Prostate gland (tissue), 2 donors: Measurements from ENCODE around the gene LEKR1. TPM values are rescaled to one million over a fixed set of nuclear protein-coding genes. Genes with fewer than 3 reads are reported as not detected.

Source experiments
- DNase-seq: peaks from one replicate; pipeline ENCODE4 v3.0.0-alpha.2; 2019; ENCODE audit warnings: low spot score
- H3K27ac ChIP-seq, 2 donors: fragments of 200-600 bp; sonication (generic); 2 replicates each; pipeline ENCODE4 v1.5.1; 2017 to 2019
- H3K27me3 ChIP-seq: fragments of 200-600 bp; sonication (generic); replicated peaks from 2 replicates; pipeline ENCODE4 v1.5.1; 2019; ENCODE audit not compliant: insufficient read depth
- H3K36me3 ChIP-seq, 2 donors: fragments of 200-600 bp; sonication (generic); 1 replicate in 1 of 2; 2 replicates in 1 of 2; pipeline versions ENCODE4 v1.5.1 to v1.8.1; 2017 to 2019
- H3K4me1 ChIP-seq: fragments of 200-600 bp; sonication (generic); replicated peaks from 2 replicates; pipeline ENCODE4 v1.5.1; 2019
- H3K4me3 ChIP-seq, 2 donors: fragments of 200-600 bp; sonication (generic); 2 replicates each; pipeline ENCODE4 v1.5.1; 2017 to 2019
- H3K9me3 ChIP-seq: fragments of 200-600 bp; sonication (generic); 2 replicates; pipeline ENCODE4 v1.5.1; 2017
- POLR2A ChIP-seq: fragments of 450-650 bp; IDR thresholded peaks from one replicate; pipeline ENCODE4 v1.6.1; 2016; ENCODE audit warnings: antibody characterized with exemption, mild to moderate bottlenecking
- POLR2AphosphoS5 ChIP-seq: sonication (generic); formaldehyde crosslinking; IDR thresholded peaks from one replicate; pipeline ENCODE4 v1.6.1; 2017; ENCODE audit warnings: antibody characterized with exemption
- WGBS: methylation state at CpG from one replicate; pipeline ENCODE4 v1.1.5; 2018; 5-methylcytosine and 5-hydroxymethylcytosine counted together
- intact Hi-C: fragments of 100-400 bp; cut with DNase I; formaldehyde crosslinking; loops from one replicate; pipeline ENCODE4 v1.14.2; 2022
- total RNA-seq, 2 donors: library from RNA; depleted of rRNA; stranded (reverse); fragments of >200 nt; gene quantifications; one replicate each; pipeline ENCODE4 v1.1.0, GENCODE V29; 2016
- TF ChIP-seq, protein P1 (sequence below), 4 experiments: fragments of 200-600 bp in 2 of 4; fragments of 450-650 bp in 2 of 4; sonication (generic) in 2 of 4; IDR thresholded peaks; 1 replicate in 3 of 4; 2 replicates in 1 of 4; pipeline ENCODE4 v1.5.1; 2016 to 2019; ENCODE audit warnings: antibody characterized with exemption in 4 of 4, mild to moderate bottlenecking in 2 of 4, moderate library complexity in 2 of 4

LEKR1 gene
- total RNA-seq, 2 donors from 2014 or later, result 2.2 to 4.4 TPM

DNA sequence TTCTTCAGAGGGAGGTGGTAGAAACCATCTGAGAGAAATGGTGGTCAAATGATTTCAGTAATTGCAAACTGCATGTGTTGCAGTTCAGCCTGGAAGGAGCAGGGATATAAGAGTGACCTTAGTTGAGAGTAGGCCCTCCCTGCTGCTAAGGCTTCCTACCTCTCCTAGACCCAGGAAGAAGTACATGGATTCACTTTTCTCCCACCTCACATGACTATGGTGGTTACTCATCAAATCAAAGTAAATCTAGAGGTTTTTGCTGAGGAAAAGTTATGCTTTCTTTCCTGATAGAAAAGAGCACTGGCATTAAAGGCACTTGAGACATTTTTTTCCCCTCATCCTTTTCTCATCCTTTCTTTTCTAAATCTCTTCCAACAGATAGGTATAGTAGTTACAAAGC is 43.2 kb upstream of the LEKR1 start:
- TF ChIP-seq, protein P1, sequence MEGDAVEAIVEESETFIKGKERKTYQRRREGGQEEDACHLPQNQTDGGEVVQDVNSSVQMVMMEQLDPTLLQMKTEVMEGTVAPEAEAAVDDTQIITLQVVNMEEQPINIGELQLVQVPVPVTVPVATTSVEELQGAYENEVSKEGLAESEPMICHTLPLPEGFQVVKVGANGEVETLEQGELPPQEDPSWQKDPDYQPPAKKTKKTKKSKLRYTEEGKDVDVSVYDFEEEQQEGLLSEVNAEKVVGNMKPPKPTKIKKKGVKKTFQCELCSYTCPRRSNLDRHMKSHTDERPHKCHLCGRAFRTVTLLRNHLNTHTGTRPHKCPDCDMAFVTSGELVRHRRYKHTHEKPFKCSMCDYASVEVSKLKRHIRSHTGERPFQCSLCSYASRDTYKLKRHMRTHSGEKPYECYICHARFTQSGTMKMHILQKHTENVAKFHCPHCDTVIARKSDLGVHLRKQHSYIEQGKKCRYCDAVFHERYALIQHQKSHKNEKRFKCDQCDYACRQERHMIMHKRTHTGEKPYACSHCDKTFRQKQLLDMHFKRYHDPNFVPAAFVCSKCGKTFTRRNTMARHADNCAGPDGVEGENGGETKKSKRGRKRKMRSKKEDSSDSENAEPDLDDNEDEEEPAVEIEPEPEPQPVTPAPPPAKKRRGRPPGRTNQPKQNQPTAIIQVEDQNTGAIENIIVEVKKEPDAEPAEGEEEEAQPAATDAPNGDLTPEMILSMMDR (IDR thresholded peaks at IDR 0.05), result no peak
- TF ChIP-seq POLR2AphosphoS5 (no peak), POLR2A (no peak)
- no peak for DNase-seq
- H3K4me3 ChIP-seq, result no peak overlapping the region
- intact Hi-C loops, result no loop called here
- no peaks in the 10 kb centered on the region for H3K36me3 ChIP-seq
- no peaks in the 10 kb centered on the region for H3K9me3 ChIP-seq
- H3K27ac ChIP-seq, result peak overlapping the region in 1 of 2 donors; percentile 33
- H3K27me3 ChIP-seq, result no peaks in the 10 kb centered on the region
- no peaks in the 10 kb centered on the region for H3K4me1 ChIP-seq

DNA sequence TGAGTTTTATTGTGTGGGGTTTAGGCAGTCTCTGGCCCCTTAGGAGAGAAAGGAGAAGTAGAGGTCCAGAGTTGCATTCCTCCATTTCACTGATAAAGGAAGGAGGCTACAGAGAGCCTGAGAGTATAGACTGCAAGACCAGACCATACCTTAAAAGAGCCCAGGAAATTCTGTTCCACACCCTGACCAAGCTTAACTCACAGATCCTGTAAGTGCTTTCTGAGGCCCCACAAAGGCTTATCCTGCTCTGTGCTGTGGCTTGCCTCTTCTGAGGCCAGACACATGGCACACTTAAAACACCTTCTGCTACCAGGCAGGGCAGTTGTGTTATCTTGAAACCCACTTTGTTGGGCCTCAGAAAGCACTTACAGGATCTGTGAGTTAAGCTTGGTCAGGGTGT is 39.2 kb upstream of the LEKR1 start:
- H3K4me1 ChIP-seq, result no peaks in the 10 kb centered on the region
- H3K36me3 ChIP-seq, result no peaks in the 10 kb centered on the region
- intact Hi-C loops, result no loop called here
- H3K27ac ChIP-seq, result no peak overlapping the region
- TF ChIP-seq, protein P1 (IDR thresholded peaks at IDR 0.05), result no peak
- no peak for TF ChIP-seq POLR2AphosphoS5
- no peak for TF ChIP-seq POLR2A
- no peaks in the 10 kb centered on the region for H3K9me3 ChIP-seq
- H3K27me3 ChIP-seq, result no peaks in the 10 kb centered on the region
- no peak for DNase-seq
- H3K4me3 ChIP-seq, result no peak overlapping the region

GRCh38 chr3:156787926-156788663 is 38.1 kb upstream of the LEKR1 start:
- intact Hi-C loops, result no loop called here
- WGBS, result 96% methylated on average over 1 of the region's 1 CpG
- no peak for DNase-seq
- no peak overlapping the region for H3K27ac ChIP-seq
- H3K27me3 ChIP-seq, result no peaks in the 10 kb centered on the region
- no peaks in the 10 kb centered on the region for H3K9me3 ChIP-seq
- no peaks in the 10 kb centered on the region for H3K4me1 ChIP-seq
- no peaks in the 10 kb centered on the region for H3K36me3 ChIP-seq
- H3K4me3 ChIP-seq, result no peak overlapping the region
- TF ChIP-seq, protein P1 (IDR thresholded peaks at IDR 0.05), result no peak
- TF ChIP-seq POLR2AphosphoS5, result no peak
- TF ChIP-seq POLR2A, result no peak

- Histone ChIP-seq H3K27me3 (no peaks in the 10 kb centered on the region), H3K9me3 (no peaks in the 10 kb centered on the region), H3K36me3 (no peaks in the 10 kb centered on the region), H3K4me3 (no peak overlapping the region), H3K4me1 (no peaks in the 10 kb centered on the region), H3K27ac (no peak overlapping the region)
- no peak for DNase-seq
- TF ChIP-seq POLR2A (no peak), POLR2AphosphoS5 (no peak)
- TF ChIP-seq, protein P1 (IDR thresholded peaks at IDR 0.05), result no peak
- intact Hi-C loops, result no loop called here
- WGBS, result 44% methylated on average over 3 of the region's 3 CpGs
Observed at GRCh38 chr3:156788846-156789245, 37.3 kb upstream of the LEKR1 start.

- no peaks in the 10 kb centered on the region for H3K36me3 ChIP-seq
- H3K9me3 ChIP-seq, result no peaks in the 10 kb centered on the region
- no peak overlapping the region for H3K27ac ChIP-seq
- intact Hi-C loops, result no loop called here
- no peak for TF ChIP-seq POLR2A
- TF ChIP-seq, protein P1 (IDR thresholded peaks at IDR 0.05), result no peak
- no peak for TF ChIP-seq POLR2AphosphoS5
- no peaks in the 10 kb centered on the region for H3K4me1 ChIP-seq
- no peak for DNase-seq
- no peak overlapping the region for H3K4me3 ChIP-seq
- H3K27me3 ChIP-seq, result no peaks in the 10 kb centered on the region
Observed at GRCh38 chr3:156790156-156790555, 36.0 kb upstream of the LEKR1 start.
